ENCODE measurements around the gene SPTSSA.
"Not testable (repeated sequence)": the region's sequence is repeated elsewhere in the genome, so short reads cannot be mapped to it uniquely, and the experiment has no call there.

Gene SPTSSA

DNA sequence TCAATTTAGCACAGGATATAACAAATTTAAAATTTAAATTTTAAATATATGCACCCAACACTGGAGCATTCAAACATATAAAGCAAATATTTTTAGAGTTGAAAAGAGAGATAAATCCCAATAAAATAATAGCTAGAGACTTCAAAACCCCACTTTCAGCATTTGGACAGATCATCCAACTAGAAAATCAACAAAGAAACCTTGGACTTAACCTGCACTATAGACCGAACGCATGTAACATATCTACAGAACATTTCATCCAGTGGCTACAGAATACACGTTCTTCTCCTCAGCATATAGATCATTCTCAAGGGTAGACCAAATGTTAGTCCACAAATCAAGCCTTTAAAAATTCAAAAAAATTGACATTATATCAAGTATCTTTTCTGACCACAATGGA lies 64.0 kb downstream of the SPTSSA start:
- in situ Hi-C loops (cut with HindIII; ENCODE audit: low sequenced_read_pairs): no loop called here
- no peak overlapping the region for H3K4me3 ChIP-seq (ENCODE audit: low read depth, low read length)
- TF ChIP-seq, protein P1, sequence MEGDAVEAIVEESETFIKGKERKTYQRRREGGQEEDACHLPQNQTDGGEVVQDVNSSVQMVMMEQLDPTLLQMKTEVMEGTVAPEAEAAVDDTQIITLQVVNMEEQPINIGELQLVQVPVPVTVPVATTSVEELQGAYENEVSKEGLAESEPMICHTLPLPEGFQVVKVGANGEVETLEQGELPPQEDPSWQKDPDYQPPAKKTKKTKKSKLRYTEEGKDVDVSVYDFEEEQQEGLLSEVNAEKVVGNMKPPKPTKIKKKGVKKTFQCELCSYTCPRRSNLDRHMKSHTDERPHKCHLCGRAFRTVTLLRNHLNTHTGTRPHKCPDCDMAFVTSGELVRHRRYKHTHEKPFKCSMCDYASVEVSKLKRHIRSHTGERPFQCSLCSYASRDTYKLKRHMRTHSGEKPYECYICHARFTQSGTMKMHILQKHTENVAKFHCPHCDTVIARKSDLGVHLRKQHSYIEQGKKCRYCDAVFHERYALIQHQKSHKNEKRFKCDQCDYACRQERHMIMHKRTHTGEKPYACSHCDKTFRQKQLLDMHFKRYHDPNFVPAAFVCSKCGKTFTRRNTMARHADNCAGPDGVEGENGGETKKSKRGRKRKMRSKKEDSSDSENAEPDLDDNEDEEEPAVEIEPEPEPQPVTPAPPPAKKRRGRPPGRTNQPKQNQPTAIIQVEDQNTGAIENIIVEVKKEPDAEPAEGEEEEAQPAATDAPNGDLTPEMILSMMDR (IDR thresholded peaks at IDR 0.05; ENCODE audit: low read depth, low read length, missing control alignments): no peak
- no peak for DNase-seq (ENCODE audit: low read depth)

- TF ChIP-seq, protein P1 (IDR thresholded peaks at IDR 0.05; ENCODE audit: low read depth, low read length, missing control alignments): no peak
- no peak for DNase-seq (ENCODE audit: low read depth)
- in situ Hi-C loops (cut with HindIII; ENCODE audit: low sequenced_read_pairs): no loop called here
- H3K4me3 ChIP-seq (ENCODE audit: low read depth, low read length): no peak overlapping the region
Measured at GRCh38 chr14:34387974-34388516, 74.0 kb downstream of the SPTSSA start.

DNA sequence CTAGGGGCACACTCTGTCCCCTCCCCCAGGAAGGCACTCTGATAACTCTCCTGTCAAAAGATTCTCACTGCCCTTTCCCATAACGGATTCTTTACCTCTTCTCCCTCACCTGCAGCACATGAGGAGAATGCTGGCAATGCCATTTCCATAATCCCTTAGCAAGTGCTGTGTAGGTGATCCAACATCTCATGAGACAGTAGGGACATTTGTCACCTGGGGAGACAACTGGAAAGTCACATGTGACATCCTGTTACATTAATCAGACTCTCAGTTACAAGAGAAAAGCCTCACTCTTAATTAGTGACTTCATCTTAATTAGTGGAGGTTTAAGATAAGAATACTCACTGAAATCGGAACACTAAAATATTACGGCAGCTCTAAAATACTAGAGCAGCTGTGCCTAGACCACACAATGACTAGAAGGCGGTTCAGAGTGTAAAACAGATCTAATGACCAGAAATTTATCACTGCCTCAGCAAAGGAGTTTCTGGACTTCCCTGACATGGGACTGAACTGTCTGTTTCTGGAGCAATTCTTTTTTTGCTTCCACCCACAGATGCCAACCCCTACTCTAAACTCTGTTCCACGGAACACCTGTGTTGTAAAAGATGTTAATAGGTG lies 75.1 kb downstream of the SPTSSA start:
- no peak for DNase-seq (ENCODE audit: low read depth)
- TF ChIP-seq, protein P1 (IDR thresholded peaks at IDR 0.05; ENCODE audit: low read depth, low read length, missing control alignments): no peak
- in situ Hi-C loops (cut with HindIII; ENCODE audit: low sequenced_read_pairs): no loop called here
- H3K4me3 ChIP-seq (ENCODE audit: low read depth, low read length): no peak overlapping the region

DNA sequence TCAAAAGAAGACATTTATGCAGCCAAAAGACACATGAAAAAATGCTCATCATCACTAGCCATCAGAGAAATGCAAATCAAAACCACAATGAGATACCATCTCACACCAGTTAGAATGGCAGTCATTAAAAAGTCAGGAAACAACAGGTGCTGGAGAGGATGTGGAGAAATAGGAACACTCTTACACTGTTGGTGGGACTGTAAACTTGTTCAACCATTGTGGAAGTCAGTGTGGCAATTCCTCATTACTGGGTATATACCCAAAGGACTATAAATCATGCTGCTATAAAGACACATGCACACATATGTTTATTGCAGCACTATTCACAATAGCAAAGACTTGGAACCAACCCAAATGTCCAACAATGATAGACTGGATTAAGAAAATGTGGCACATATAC lies 76.2 kb downstream of the SPTSSA start:
- in situ Hi-C loops (cut with HindIII; ENCODE audit: low sequenced_read_pairs); H3K4me3 ChIP-seq (ENCODE audit: low read depth, low read length); DNase-seq (ENCODE audit: low read depth): not testable (repeated sequence)

- in situ Hi-C loops (cut with HindIII; ENCODE audit: low sequenced_read_pairs): no loop called here
- H3K4me3 ChIP-seq (ENCODE audit: low read depth, low read length): no peak overlapping the region
- TF ChIP-seq, protein P1 (IDR thresholded peaks at IDR 0.05; ENCODE audit: low read depth, low read length, missing control alignments): no peak
- DNase-seq (ENCODE audit: low read depth): no peak
Measured at GRCh38 chr14:34383839-34384238, 78.2 kb downstream of the SPTSSA start.

Data from astrocyte of the cerebellum (primary cell).